ENCODE data around the gene TOLLIP. TPM values are rescaled to one million over a fixed set of nuclear protein-coding genes. Genes with fewer than 3 reads are reported as not detected.

The TOLLIP gene
- polyA plus RNA-seq, 2 donors, result 44.4 to 68.0 TPM

- Histone ChIP-seq H3K9me3 (ENCODE audit: control insufficient read depth in 2 of 2, insufficient read depth in 1 of 2, low read depth in 1 of 2, low read length in 1 of 2) (no peaks in the 10 kb centered on the region), H3K27me3 (ENCODE audit: control insufficient read depth in 1 of 2, insufficient read depth in 2 of 2, low read length in 2 of 2) (no peaks in the 10 kb centered on the region), H3K4me1 (ENCODE audit: control insufficient read depth in 2 of 2, insufficient read depth in 2 of 2, low read length in 1 of 2) (peaks cover 27 to 50% of the 10 kb centered on the region in 2 donors), H3K36me3 (ENCODE audit: control insufficient read depth in 2 of 2, insufficient read depth in 2 of 2, low read length in 1 of 2) (peaks cover 0 to 12% of the 10 kb centered on the region in 2 donors), H3K27ac (ENCODE audit: low read depth in 2 of 2, low read length in 1 of 2) (peak overlapping the region; percentile 81 to 94), H3K4me3 (ENCODE audit: low read depth in 1 of 2, low read length in 2 of 2) (peak overlapping the region; percentile 34 to 38)
- WGBS, 2 donors, result 78% methylated on average over 30 of the region's 30 CpGs
These were observed 3.0 kb downstream of the TOLLIP start for GRCh38 chr11:1306186-1307162.

DNA sequence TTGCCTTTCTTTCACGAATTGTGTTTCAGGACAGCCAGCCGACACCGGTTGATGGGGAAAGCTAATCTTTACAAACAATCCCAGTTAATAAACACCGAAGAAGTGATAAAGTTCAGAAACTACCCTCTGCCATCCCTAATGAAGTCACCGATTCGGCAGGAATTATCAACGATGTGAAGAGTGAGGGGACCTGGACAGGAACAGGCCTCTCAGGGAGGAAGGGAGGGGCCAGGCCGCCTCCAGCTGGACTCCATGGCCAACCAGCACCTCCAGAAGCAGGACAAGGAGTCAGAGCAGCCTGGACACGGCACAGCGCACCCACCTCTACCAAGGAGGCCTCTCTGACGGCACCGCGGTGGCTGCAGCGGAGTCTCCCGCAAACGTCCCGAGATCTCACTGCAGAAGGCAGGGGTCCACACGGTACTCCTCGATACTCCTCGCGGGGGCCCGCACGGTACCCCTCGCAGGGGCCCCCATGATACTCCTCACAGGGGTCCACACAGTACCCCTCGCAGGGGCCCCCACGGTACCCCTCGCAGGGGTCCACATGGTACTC lies 3.9 kb downstream of the TOLLIP start:
- H3K27ac ChIP-seq (ENCODE audit: low read depth in 2 of 2, low read length in 1 of 2), result peak overlapping the region in 1 of 2 donors; percentile 17
- no peaks in the 10 kb centered on the region for H3K9me3 ChIP-seq (ENCODE audit: control insufficient read depth in 2 of 2, insufficient read depth in 1 of 2, low read depth in 1 of 2, low read length in 1 of 2)
- no peaks in the 10 kb centered on the region for H3K27me3 ChIP-seq (ENCODE audit: control insufficient read depth in 1 of 2, insufficient read depth in 2 of 2, low read length in 2 of 2)
- H3K4me3 ChIP-seq (ENCODE audit: low read depth in 1 of 2, low read length in 2 of 2), result no peak overlapping the region
- H3K36me3 ChIP-seq (ENCODE audit: control insufficient read depth in 2 of 2, insufficient read depth in 2 of 2, low read length in 1 of 2), result peaks cover 0 to 15% of the 10 kb centered on the region in 2 donors
- 73 to 90% methylated on average over 27 of the region's 27 CpGs for WGBS, 2 donors
- H3K4me1 ChIP-seq (ENCODE audit: control insufficient read depth in 2 of 2, insufficient read depth in 2 of 2, low read length in 1 of 2), result peaks cover 29 to 53% of the 10 kb centered on the region in 2 donors

- Histone ChIP-seq H3K4me3 (ENCODE audit: low read depth in 1 of 2, low read length in 2 of 2) (no peak overlapping the region), H3K36me3 (ENCODE audit: control insufficient read depth in 2 of 2, insufficient read depth in 2 of 2, low read length in 1 of 2) (peaks cover 0 to 17% of the 10 kb centered on the region in 2 donors), H3K27me3 (ENCODE audit: control insufficient read depth in 1 of 2, insufficient read depth in 2 of 2, low read length in 2 of 2) (no peaks in the 10 kb centered on the region), H3K4me1 (ENCODE audit: control insufficient read depth in 2 of 2, insufficient read depth in 2 of 2, low read length in 1 of 2) (peaks cover 30 to 55% of the 10 kb centered on the region in 2 donors), H3K27ac (ENCODE audit: low read depth in 2 of 2, low read length in 1 of 2) (peak overlapping the region in 1 of 2 donors; percentile 50), H3K9me3 (ENCODE audit: control insufficient read depth in 2 of 2, insufficient read depth in 1 of 2, low read depth in 1 of 2, low read length in 1 of 2) (no peaks in the 10 kb centered on the region)
- 81 to 87% methylated on average over 13 of the region's 13 CpGs for WGBS, 2 donors
These were observed 4.4 kb downstream of the TOLLIP start for GRCh38 chr11:1305063-1305495.

DNA sequence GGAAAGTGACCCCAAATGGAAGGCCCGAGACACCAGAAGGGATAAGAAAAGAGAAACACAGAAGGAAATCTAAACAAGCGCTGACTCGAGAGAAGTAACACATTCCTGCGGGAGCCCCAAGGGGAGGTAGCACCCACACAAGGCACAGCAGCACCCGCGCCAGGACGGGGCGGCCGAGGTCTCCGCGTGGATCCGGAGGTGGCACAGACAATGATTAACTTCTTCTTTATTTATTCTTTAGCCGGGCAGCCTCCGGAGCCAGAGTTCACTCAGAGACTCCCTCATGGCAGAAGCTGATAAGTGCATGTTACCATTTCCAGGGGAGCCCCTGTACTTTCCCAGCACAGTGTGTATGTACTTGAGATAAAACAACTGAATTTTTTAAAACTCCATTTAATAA lies 5.1 kb downstream of the TOLLIP start:
- no peaks in the 10 kb centered on the region for H3K9me3 ChIP-seq (ENCODE audit: control insufficient read depth in 2 of 2, insufficient read depth in 1 of 2, low read depth in 1 of 2, low read length in 1 of 2)
- H3K27me3 ChIP-seq (ENCODE audit: control insufficient read depth in 1 of 2, insufficient read depth in 2 of 2, low read length in 2 of 2), result no peaks in the 10 kb centered on the region
- peaks cover 0 to 21% of the 10 kb centered on the region in 2 donors for H3K36me3 ChIP-seq (ENCODE audit: control insufficient read depth in 2 of 2, insufficient read depth in 2 of 2, low read length in 1 of 2)
- H3K4me1 ChIP-seq (ENCODE audit: control insufficient read depth in 2 of 2, insufficient read depth in 2 of 2, low read length in 1 of 2), result peaks cover 30 to 59% of the 10 kb centered on the region in 2 donors
- H3K4me3 ChIP-seq (ENCODE audit: low read depth in 1 of 2, low read length in 2 of 2), result peak overlapping the region in 1 of 2 donors; percentile 1
- H3K27ac ChIP-seq (ENCODE audit: low read depth in 2 of 2, low read length in 1 of 2), result peak overlapping the region; percentile 89 to 96
- 36 to 41% methylated on average over 14 of the region's 14 CpGs for WGBS, 2 donors

DNA sequence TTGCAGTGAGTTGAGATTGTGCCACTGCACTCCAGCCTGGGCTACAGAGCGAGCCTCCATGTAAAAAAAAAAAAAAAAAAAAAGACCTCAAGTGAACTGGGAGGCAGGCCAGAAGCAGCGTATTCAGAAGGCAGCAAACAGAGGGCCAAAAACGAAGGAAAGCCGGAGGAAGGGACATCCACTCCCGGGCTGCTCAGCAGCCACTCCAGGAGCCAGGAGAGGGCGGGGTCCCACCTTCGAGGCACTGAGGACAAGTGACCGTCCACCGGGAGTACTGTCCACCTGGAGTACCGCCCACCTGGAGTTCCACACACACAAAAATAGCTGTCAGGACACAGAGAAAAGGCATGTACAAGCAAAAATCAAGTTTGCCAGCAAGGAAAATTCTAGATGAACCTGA lies 5.5 kb downstream of the TOLLIP start:
- H3K9me3 ChIP-seq (ENCODE audit: control insufficient read depth in 2 of 2, insufficient read depth in 1 of 2, low read depth in 1 of 2, low read length in 1 of 2), result no peaks in the 10 kb centered on the region
- H3K27ac ChIP-seq (ENCODE audit: low read depth in 2 of 2, low read length in 1 of 2), result peak overlapping the region; percentile 89 to 96
- H3K27me3 ChIP-seq (ENCODE audit: control insufficient read depth in 1 of 2, insufficient read depth in 2 of 2, low read length in 2 of 2), result no peaks in the 10 kb centered on the region
- peak overlapping the region in 1 of 2 donors; percentile 1 for H3K4me3 ChIP-seq (ENCODE audit: low read depth in 1 of 2, low read length in 2 of 2)
- WGBS, 2 donors, result 34 to 38% methylated on average over 10 of the region's 10 CpGs
- peaks cover 0 to 21% of the 10 kb centered on the region in 2 donors for H3K36me3 ChIP-seq (ENCODE audit: control insufficient read depth in 2 of 2, insufficient read depth in 2 of 2, low read length in 1 of 2)
- H3K4me1 ChIP-seq (ENCODE audit: control insufficient read depth in 2 of 2, insufficient read depth in 2 of 2, low read length in 1 of 2), result peaks cover 30 to 59% of the 10 kb centered on the region in 2 donors

- Histone ChIP-seq H3K27ac (ENCODE audit: low read depth in 2 of 2, low read length in 1 of 2) (peak overlapping the region; percentile 89 to 96), H3K4me3 (ENCODE audit: low read depth in 1 of 2, low read length in 2 of 2) (no peak overlapping the region), H3K36me3 (ENCODE audit: control insufficient read depth in 2 of 2, insufficient read depth in 2 of 2, low read length in 1 of 2) (peaks cover 0 to 21% of the 10 kb centered on the region in 2 donors), H3K4me1 (ENCODE audit: control insufficient read depth in 2 of 2, insufficient read depth in 2 of 2, low read length in 1 of 2) (peaks cover 36 to 61% of the 10 kb centered on the region in 2 donors), H3K27me3 (ENCODE audit: control insufficient read depth in 1 of 2, insufficient read depth in 2 of 2, low read length in 2 of 2) (no peaks in the 10 kb centered on the region), H3K9me3 (ENCODE audit: control insufficient read depth in 2 of 2, insufficient read depth in 1 of 2, low read depth in 1 of 2, low read length in 1 of 2) (no peaks in the 10 kb centered on the region)
- WGBS, 2 donors, result 65 to 69% methylated on average over 25 of the region's 25 CpGs
These were observed 6.2 kb downstream of the TOLLIP start for GRCh38 chr11:1303126-1303821.

- WGBS, 2 donors, result 55 to 63% methylated on average over 17 of the region's 17 CpGs
- H3K36me3 ChIP-seq (ENCODE audit: control insufficient read depth in 2 of 2, insufficient read depth in 2 of 2, low read length in 1 of 2), result peaks cover 0 to 28% of the 10 kb centered on the region in 2 donors
- peaks cover 30 to 61% of the 10 kb centered on the region in 2 donors for H3K4me1 ChIP-seq (ENCODE audit: control insufficient read depth in 2 of 2, insufficient read depth in 2 of 2, low read length in 1 of 2)
- no peaks in the 10 kb centered on the region for H3K27me3 ChIP-seq (ENCODE audit: control insufficient read depth in 1 of 2, insufficient read depth in 2 of 2, low read length in 2 of 2)
- H3K27ac ChIP-seq (ENCODE audit: low read depth in 2 of 2, low read length in 1 of 2), result peak overlapping the region; percentile 54 to 96
- H3K9me3 ChIP-seq (ENCODE audit: control insufficient read depth in 2 of 2, insufficient read depth in 1 of 2, low read depth in 1 of 2, low read length in 1 of 2), result no peaks in the 10 kb centered on the region
- peak overlapping the region in 1 of 2 donors; percentile 19 for H3K4me3 ChIP-seq (ENCODE audit: low read depth in 1 of 2, low read length in 2 of 2)
These were observed 6.8 kb downstream of the TOLLIP start for GRCh38 chr11:1302461-1303125.

DNA sequence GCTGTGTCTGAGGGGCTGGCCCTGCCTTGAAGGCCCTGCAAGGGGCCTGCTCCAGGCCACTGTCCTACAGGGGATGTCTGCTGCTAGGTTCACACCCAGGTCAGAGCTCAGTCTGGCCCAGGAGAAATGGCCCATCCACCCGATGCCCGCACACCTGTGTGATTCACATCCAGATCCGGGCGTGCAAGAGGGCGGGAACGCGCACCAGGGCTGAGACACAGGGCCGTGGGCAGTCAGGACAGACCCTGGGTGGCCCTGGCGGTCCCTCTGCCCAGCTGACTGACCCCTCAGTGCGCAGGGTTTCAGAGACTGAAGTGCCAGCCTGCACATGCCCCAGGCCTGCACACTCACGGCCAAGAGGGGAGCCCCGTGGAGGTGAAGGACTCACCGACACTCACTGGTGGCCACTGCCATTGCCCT lies 7.4 kb downstream of the TOLLIP start:
- Histone ChIP-seq H3K4me1 (ENCODE audit: control insufficient read depth in 2 of 2, insufficient read depth in 2 of 2, low read length in 1 of 2) (peaks cover 25 to 55% of the 10 kb centered on the region in 2 donors), H3K27ac (ENCODE audit: low read depth in 2 of 2, low read length in 1 of 2) (peak overlapping the region; percentile 54 to 96), H3K36me3 (ENCODE audit: control insufficient read depth in 2 of 2, insufficient read depth in 2 of 2, low read length in 1 of 2) (peaks cover 0 to 30% of the 10 kb centered on the region in 2 donors), H3K27me3 (ENCODE audit: control insufficient read depth in 1 of 2, insufficient read depth in 2 of 2, low read length in 2 of 2) (no peaks in the 10 kb centered on the region), H3K9me3 (ENCODE audit: control insufficient read depth in 2 of 2, insufficient read depth in 1 of 2, low read depth in 1 of 2, low read length in 1 of 2) (no peaks in the 10 kb centered on the region), H3K4me3 (ENCODE audit: low read depth in 1 of 2, low read length in 2 of 2) (no peak overlapping the region)
- 74 to 75% methylated on average over 13 of the region's 13 CpGs for whole genome bisulfite sequencing, 2 donors
